Ishikawa (cell line): ENCODE results near the gene MFN2.

ENCODE experiments used
- EGR1 ChIP-seq: IDR thresholded peaks from 2 replicates; pipeline ENCODE4 v1.6.1; 2012
- RAD21 ChIP-seq: IDR thresholded peaks from 2 replicates; pipeline ENCODE4 v1.6.1; 2012; ENCODE audit warnings: low read depth
- TAF1 ChIP-seq: IDR thresholded peaks from 2 replicates; pipeline ENCODE4 v1.6.1; 2012; ENCODE audit warnings: low read depth, mild to moderate bottlenecking
- YY1 ChIP-seq: IDR thresholded peaks from 2 replicates; pipeline ENCODE4 v1.6.1; 2012; ENCODE audit warnings: low read depth
- TF ChIP-seq, protein P1 (sequence below): IDR thresholded peaks from 2 replicates; pipeline ENCODE4 v1.6.1; 2012; ENCODE audit warnings: low read depth, mild to moderate bottlenecking

DNA sequence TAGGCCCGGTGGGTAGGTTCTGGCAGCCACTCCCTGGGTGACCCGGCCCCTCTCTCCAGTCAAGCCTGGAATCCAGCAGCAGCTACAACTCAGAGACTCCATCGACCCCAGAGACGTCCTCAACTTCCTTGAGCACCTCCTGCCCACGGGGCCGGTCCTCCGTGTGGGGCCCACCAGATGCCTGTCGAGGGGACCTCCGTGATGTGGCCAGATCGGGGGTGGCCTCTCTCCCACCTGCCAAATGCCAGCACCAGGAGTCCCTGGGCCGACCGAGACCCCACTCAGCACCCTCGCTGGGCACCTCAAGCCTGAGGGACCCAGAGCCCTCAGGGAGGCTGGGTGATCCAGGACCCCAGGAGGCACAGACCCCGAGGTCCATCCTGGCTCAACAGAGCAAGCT, 41.8 kb downstream of the MFN2 start:
- TF ChIP-seq RAD21: no peak
- no peak for TF ChIP-seq TAF1
- no peak for TF ChIP-seq EGR1
- TF ChIP-seq, protein P1, sequence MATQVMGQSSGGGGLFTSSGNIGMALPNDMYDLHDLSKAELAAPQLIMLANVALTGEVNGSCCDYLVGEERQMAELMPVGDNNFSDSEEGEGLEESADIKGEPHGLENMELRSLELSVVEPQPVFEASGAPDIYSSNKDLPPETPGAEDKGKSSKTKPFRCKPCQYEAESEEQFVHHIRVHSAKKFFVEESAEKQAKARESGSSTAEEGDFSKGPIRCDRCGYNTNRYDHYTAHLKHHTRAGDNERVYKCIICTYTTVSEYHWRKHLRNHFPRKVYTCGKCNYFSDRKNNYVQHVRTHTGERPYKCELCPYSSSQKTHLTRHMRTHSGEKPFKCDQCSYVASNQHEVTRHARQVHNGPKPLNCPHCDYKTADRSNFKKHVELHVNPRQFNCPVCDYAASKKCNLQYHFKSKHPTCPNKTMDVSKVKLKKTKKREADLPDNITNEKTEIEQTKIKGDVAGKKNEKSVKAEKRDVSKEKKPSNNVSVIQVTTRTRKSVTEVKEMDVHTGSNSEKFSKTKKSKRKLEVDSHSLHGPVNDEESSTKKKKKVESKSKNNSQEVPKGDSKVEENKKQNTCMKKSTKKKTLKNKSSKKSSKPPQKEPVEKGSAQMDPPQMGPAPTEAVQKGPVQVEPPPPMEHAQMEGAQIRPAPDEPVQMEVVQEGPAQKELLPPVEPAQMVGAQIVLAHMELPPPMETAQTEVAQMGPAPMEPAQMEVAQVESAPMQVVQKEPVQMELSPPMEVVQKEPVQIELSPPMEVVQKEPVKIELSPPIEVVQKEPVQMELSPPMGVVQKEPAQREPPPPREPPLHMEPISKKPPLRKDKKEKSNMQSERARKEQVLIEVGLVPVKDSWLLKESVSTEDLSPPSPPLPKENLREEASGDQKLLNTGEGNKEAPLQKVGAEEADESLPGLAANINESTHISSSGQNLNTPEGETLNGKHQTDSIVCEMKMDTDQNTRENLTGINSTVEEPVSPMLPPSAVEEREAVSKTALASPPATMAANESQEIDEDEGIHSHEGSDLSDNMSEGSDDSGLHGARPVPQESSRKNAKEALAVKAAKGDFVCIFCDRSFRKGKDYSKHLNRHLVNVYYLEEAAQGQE: no peak
- no peak for TF ChIP-seq YY1
